ENCODE data around the gene CEP97. TPM values are rescaled to one million over a fixed set of nuclear protein-coding genes. Genes with fewer than 3 reads are reported as not detected.

The CEP97 gene
- total and polyA plus RNA-seq, 2 experiments from 2014 or later, result 4.1 to 9.0 TPM

GRCh38 chr3:101685050-101685400 lies 39.4 kb upstream of the CEP97 start:
- Histone ChIP-seq H3K36me3 (replicated peaks; ENCODE audit: insufficient read depth, low read depth) (peaks cover 9% of the 10 kb centered on the region), H3K4me2 (peak overlapping the region; percentile 91), H3K4me3 (peak overlapping the region; percentile 59), H3K9me3 (ENCODE audit: low read depth) (no peaks in the 10 kb centered on the region), H2AFZ (no peak overlapping the region), H4K20me1 (ENCODE audit: insufficient read depth, poor library complexity, severe bottlenecking) (peaks cover 28% of the 10 kb centered on the region), H3K27ac (peak overlapping the region; percentile 94), H3K27me3 (no peaks in the 10 kb centered on the region), H3K79me2 (peaks cover 54% of the 10 kb centered on the region), H3K4me1 (ENCODE audit: insufficient read depth) (peaks cover 16% of the 10 kb centered on the region), H3K9me2 (replicated peaks; ENCODE audit: insufficient read depth) (no peaks in the 10 kb centered on the region)
- DNase-seq (ENCODE audit: low spot score), result no peak
- TF ChIP-seq CTCF (IDR thresholded peaks at IDR 0.05; ENCODE audit: poor library complexity) (no peak), EZH2phosphoT487 (IDR thresholded peaks at IDR 0.05; ENCODE audit: low read depth, severe bottlenecking, unreplicated experiment) (no peak), EZH2 (IDR thresholded peaks at IDR 0.05; ENCODE audit: borderline replicate concordance) (no peak)

DNA sequence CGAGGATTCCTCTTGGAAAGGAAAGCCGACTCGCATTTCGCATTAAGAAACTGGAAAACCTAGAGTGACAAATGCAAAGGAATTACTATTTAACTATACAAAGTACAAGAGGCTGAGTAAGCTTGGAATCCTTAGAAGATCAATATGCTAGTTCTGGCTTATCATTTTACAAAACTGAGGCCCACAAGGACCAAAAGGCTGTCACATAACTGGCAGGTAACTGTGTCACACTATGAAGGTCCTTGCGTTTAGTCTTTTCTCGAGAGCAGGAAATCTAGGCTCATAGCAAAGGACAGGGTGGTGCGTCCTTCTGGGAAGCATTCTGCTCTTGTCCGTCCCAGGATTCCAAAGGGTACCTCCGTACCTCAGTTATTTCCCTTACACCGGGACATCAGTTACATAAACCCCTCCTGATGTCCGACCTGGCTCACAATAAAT lies 38.5 kb upstream of the CEP97 start:
- peak; percentile 24 for DNase-seq (ENCODE audit: low spot score)
- H3K27ac ChIP-seq, result peak overlapping the region; percentile 94
- no peaks in the 10 kb centered on the region for H3K9me2 ChIP-seq (replicated peaks; ENCODE audit: insufficient read depth)
- H3K4me1 ChIP-seq (ENCODE audit: insufficient read depth), result peaks cover 16% of the 10 kb centered on the region
- H4K20me1 ChIP-seq (ENCODE audit: insufficient read depth, poor library complexity, severe bottlenecking), result peaks cover 25% of the 10 kb centered on the region
- H3K36me3 ChIP-seq (replicated peaks; ENCODE audit: insufficient read depth, low read depth), result peaks cover 9% of the 10 kb centered on the region
- no peak for TF ChIP-seq EZH2phosphoT487 (IDR thresholded peaks at IDR 0.05; ENCODE audit: low read depth, severe bottlenecking, unreplicated experiment)
- TF ChIP-seq EZH2 (IDR thresholded peaks at IDR 0.05; ENCODE audit: borderline replicate concordance), result no peak
- TF ChIP-seq CTCF (IDR thresholded peaks at IDR 0.05; ENCODE audit: poor library complexity), result no peak
- H2AFZ ChIP-seq, result peak overlapping the region; percentile 63
- under 1% methylated on average over 11 of the region's 11 CpGs for WGBS (ENCODE audit: low lambda C conversion rate, missing lambda C conversion rate)
- H3K9me3 ChIP-seq (ENCODE audit: low read depth), result no peaks in the 10 kb centered on the region
- peak overlapping the region; percentile 91 for H3K4me2 ChIP-seq
- H3K79me2 ChIP-seq, result peaks cover 52% of the 10 kb centered on the region
- no peaks in the 10 kb centered on the region for H3K27me3 ChIP-seq
- H3K4me3 ChIP-seq, result peak overlapping the region; percentile 59

DNA sequence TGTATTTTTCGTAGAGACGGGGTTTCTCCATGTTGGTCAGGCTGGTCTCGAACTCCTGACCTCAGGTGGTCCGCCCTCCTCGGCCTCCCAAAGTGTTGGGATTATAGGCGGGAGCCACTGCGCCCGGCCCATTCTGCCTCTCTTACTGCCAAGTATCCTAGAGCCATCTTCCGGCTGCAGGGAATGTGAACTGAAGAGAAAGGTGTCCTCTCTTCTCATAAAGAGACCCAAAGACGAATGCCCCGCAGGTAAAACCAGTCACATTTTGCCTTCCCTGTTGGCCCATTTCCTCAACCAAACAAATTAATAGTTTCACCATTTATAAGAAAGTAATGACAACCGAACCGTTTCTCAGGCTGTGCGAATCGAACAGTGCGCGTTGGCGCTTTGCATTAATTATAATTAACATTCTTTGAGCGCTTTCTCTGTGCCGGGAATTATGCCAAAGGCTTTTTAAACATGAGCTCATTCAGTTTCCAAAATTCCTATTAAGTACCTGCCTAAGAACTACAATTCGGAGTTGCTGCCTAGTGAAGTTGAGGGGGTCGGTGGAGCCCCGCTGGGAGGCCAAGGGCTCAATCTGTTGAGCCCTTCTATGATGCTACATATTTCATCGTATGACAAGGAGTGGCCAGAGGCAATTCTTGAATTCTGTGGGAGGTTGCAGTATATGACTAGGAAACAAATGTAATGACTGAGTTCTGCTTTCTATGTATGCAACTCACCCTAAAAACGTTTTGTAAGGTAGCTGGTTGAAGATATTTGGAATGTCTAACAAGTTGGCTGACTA lies 37.1 kb upstream of the CEP97 start:
- WGBS (ENCODE audit: low lambda C conversion rate, missing lambda C conversion rate), result 86% methylated on average over 24 of the region's 25 CpGs
- Histone ChIP-seq H3K4me3 (peak overlapping the region; percentile 4), H3K79me2 (peaks cover 45% of the 10 kb centered on the region), H3K4me1 (ENCODE audit: insufficient read depth) (peaks cover 16% of the 10 kb centered on the region), H3K9me3 (ENCODE audit: low read depth) (no peaks in the 10 kb centered on the region), H3K27ac (peak overlapping the region; percentile 89), H3K9me2 (replicated peaks; ENCODE audit: insufficient read depth) (no peaks in the 10 kb centered on the region), H2AFZ (peak overlapping the region; percentile 22), H3K4me2 (peak overlapping the region; percentile 70), H3K27me3 (no peaks in the 10 kb centered on the region), H3K36me3 (replicated peaks; ENCODE audit: insufficient read depth, low read depth) (peaks cover 9% of the 10 kb centered on the region), H4K20me1 (ENCODE audit: insufficient read depth, poor library complexity, severe bottlenecking) (peaks cover 25% of the 10 kb centered on the region)
- no peak for TF ChIP-seq CTCF (IDR thresholded peaks at IDR 0.05; ENCODE audit: poor library complexity)
- TF ChIP-seq EZH2 (IDR thresholded peaks at IDR 0.05; ENCODE audit: borderline replicate concordance), result no peak
- TF ChIP-seq EZH2phosphoT487 (IDR thresholded peaks at IDR 0.05; ENCODE audit: low read depth, severe bottlenecking, unreplicated experiment), result no peak
- DNase-seq (ENCODE audit: low spot score), result no peak

Measured in hepatocyte (in vitro differentiated cells).